H1 (cell line): ENCODE data around the gene GPATCH4. TPM values are rescaled to one million over a fixed set of nuclear protein-coding genes. Genes with fewer than 3 reads are reported as not detected.

Source experiments
- CTCF ChIA-PET: fragments of 300-600 bp; sonication (Branson Sonifier 250); formaldehyde crosslinking; loops from one replicate; lab custom pipeline; 2021; ENCODE audit not compliant: partially characterized antibody; lab: Charles Lee
- POLR2A ChIA-PET: fragments of 300-600 bp; sonication (Branson Sonifier 250); formaldehyde crosslinking; loops from one replicate; lab custom pipeline; 2021; ENCODE audit warnings: inconsistent platforms; ENCODE audit not compliant: partially characterized antibody; lab: Charles Lee
- DNase-seq, 2 experiments: peaks; one replicate each; pipeline versions ENCODE4 v3.0.0 to v3.0.0-alpha.2; 2010 to 2022; ENCODE audit warnings: low spot score in 2 of 2, low read depth in 1 of 2, mixed read lengths in 1 of 2
- FAIRE-seq: peaks from 2 replicates; lab custom pipeline; 2011; peaks lifted over from hg19 to GRCh38; lab: Jason Lieb, UNC
- H2AFZ ChIP-seq: 2 replicates; pipeline ENCODE4 v1.8.1; 2012; ENCODE audit warnings: low read length, inconsistent platforms
- H2AK5ac ChIP-seq: 2 replicates; pipeline ENCODE4 v1.6.1; 2013; ENCODE audit warnings: low read depth, low read length
- H2BK120ac ChIP-seq: replicated peaks from 2 replicates; pipeline ENCODE3; 2013; ENCODE audit warnings: low read depth, low read length, inconsistent platforms
- H2BK12ac ChIP-seq: 2 replicates; pipeline ENCODE4 v1.6.1; 2013; ENCODE audit warnings: low read depth, low read length
- H2BK15ac ChIP-seq: 2 replicates; pipeline ENCODE4 v1.6.1; 2013; ENCODE audit warnings: low read length
- H2BK20ac ChIP-seq: 2 replicates; pipeline ENCODE4 v1.6.1; 2013; ENCODE audit warnings: low read length
- H2BK5ac ChIP-seq: 2 replicates; pipeline ENCODE4 v1.6.1; 2013; ENCODE audit warnings: low read depth, low read length
- H3K14ac ChIP-seq: 2 replicates; pipeline ENCODE4 v1.6.1; 2013; ENCODE audit warnings: inconsistent platforms; ENCODE audit not compliant: insufficient read length
- H3K18ac ChIP-seq: 2 replicates; pipeline ENCODE4 v1.6.1; 2013; ENCODE audit warnings: low read length; ENCODE audit errors: extremely low read depth
- H3K23ac ChIP-seq: 2 replicates; pipeline ENCODE4 v1.6.1; 2013; ENCODE audit warnings: inconsistent platforms; ENCODE audit not compliant: insufficient read length
- H3K23me2 ChIP-seq: 2 replicates; pipeline ENCODE4 v1.6.1; 2013; ENCODE audit warnings: low read depth, low read length
- H3K27ac ChIP-seq: 2 replicates; pipeline ENCODE4 v1.6.1; 2011; ENCODE audit warnings: low read depth, low read length, inconsistent platforms
- H3K27me3 ChIP-seq, 4 experiments: replicated peaks in 1 of 4; 1 replicate in 1 of 4; 2 replicates in 3 of 4; pipeline versions ENCODE4 v1.6.1 to v1.8.1; 2011 to 2013; ENCODE audit warnings: low read length in 3 of 4, mild to moderate bottlenecking in 3 of 4, inconsistent platforms in 2 of 4, mixed read lengths in 2 of 4, moderate library complexity in 1 of 4; ENCODE audit not compliant: control insufficient read depth in 3 of 4, insufficient read depth in 3 of 4; ENCODE audit errors: extremely low read depth in 1 of 4
- H3K36me3 ChIP-seq, 4 experiments: 2 replicates each; pipeline versions ENCODE4 v1.6.1 to v1.8.1; 2011 to 2013; ENCODE audit warnings: mild to moderate bottlenecking in 4 of 4, low read length in 3 of 4, moderate library complexity in 2 of 4, control low read depth in 1 of 4, inconsistent platforms in 1 of 4; ENCODE audit not compliant: insufficient read depth in 4 of 4, control insufficient read depth in 2 of 4
- H3K4ac ChIP-seq: replicated peaks from 2 replicates; pipeline ENCODE3; 2013; ENCODE audit warnings: low read length, low read depth, mixed read lengths, inconsistent platforms; ENCODE audit not compliant: insufficient read length
- H3K4me1 ChIP-seq, 4 experiments: replicated peaks in 1 of 4; 1 replicate in 1 of 4; 2 replicates in 3 of 4; pipeline versions ENCODE4 v1.6.1 to v1.8.1; 2011 to 2013; ENCODE audit warnings: low read length in 3 of 4, inconsistent platforms in 2 of 4, mixed read lengths in 1 of 4; ENCODE audit not compliant: insufficient read depth in 4 of 4, control insufficient read depth in 3 of 4
- H3K4me2 ChIP-seq, 2 experiments: 2 replicates each; pipeline versions ENCODE4 v1.6.1 to v1.8.1; 2011 to 2013; ENCODE audit warnings: low read depth in 2 of 2, low read length in 2 of 2, control low read depth in 1 of 2, inconsistent platforms in 1 of 2, mild to moderate bottlenecking in 1 of 2; ENCODE audit not compliant: insufficient read depth in 1 of 2
- H3K4me3 ChIP-seq, 4 experiments: fragments of 200-600, 300-600 bp in 1 of 4; sonication (generic), shearing (Covaris generic), sonication (Bioruptor Twin) in 1 of 4; 2 replicates each; pipeline versions ENCODE4 v1.5.1 to v1.8.1; 2011 to 2016; ENCODE audit warnings: low read length in 4 of 4, low read depth in 3 of 4, control low read depth in 2 of 4, inconsistent platforms in 2 of 4, mild to moderate bottlenecking in 2 of 4, mixed read lengths in 1 of 4, moderate library complexity in 1 of 4; ENCODE audit not compliant: insufficient read depth in 2 of 4; ENCODE audit errors: extremely low read depth in 1 of 4
- H3K56ac ChIP-seq: replicated peaks from 2 replicates; pipeline ENCODE3; 2013; ENCODE audit warnings: low read depth, mild to moderate bottlenecking, mixed read lengths, low read length, inconsistent platforms; ENCODE audit not compliant: insufficient read length
- H3K79me1 ChIP-seq: 2 replicates; pipeline ENCODE4 v1.6.1; 2013; ENCODE audit warnings: low read depth, low read length, control low read depth
- H3K79me2 ChIP-seq, 2 experiments: 2 replicates each; pipeline versions ENCODE4 v1.6.1 to v1.8.1; 2012 to 2013; ENCODE audit warnings: low read length in 2 of 2, mild to moderate bottlenecking in 2 of 2, inconsistent platforms in 1 of 2; ENCODE audit not compliant: insufficient read depth in 2 of 2, control insufficient read depth in 1 of 2
- H3K9ac ChIP-seq, 4 experiments: replicated peaks in 1 of 4; 1 replicate in 1 of 4; 2 replicates in 3 of 4; pipeline versions ENCODE4 v1.6.1 to v1.8.1; 2011 to 2013; ENCODE audit warnings: low read depth in 3 of 4, low read length in 3 of 4, control low read depth in 2 of 4, mild to moderate bottlenecking in 2 of 4, moderate library complexity in 2 of 4, inconsistent platforms in 1 of 4; ENCODE audit errors: extremely low read depth in 1 of 4
- H3K9me3 ChIP-seq, 2 experiments: 2 replicates each; pipeline versions ENCODE4 v1.6.1 to v1.8.1; 2012 to 2013; ENCODE audit warnings: mild to moderate bottlenecking in 2 of 2, moderate library complexity in 2 of 2, control low read depth in 1 of 2, inconsistent platforms in 1 of 2, low read depth in 1 of 2, low read length in 1 of 2, mixed read lengths in 1 of 2; ENCODE audit not compliant: insufficient read depth in 2 of 2
- H4K20me1 ChIP-seq, 2 experiments: replicated peaks in 1 of 2; 2 replicates each; pipeline versions ENCODE3 to v1.8.1; 2011 to 2013; ENCODE audit warnings: inconsistent platforms in 2 of 2, low read length in 2 of 2, mild to moderate bottlenecking in 1 of 2; ENCODE audit not compliant: insufficient read depth in 2 of 2, control insufficient read depth in 1 of 2
- H4K5ac ChIP-seq: 2 replicates; pipeline ENCODE4 v1.6.1; 2013; ENCODE audit warnings: low read length, low read depth, mixed read lengths, inconsistent platforms; ENCODE audit not compliant: insufficient read length
- H4K8ac ChIP-seq: 2 replicates; pipeline ENCODE4 v1.8.0; 2013; ENCODE audit warnings: mild to moderate bottlenecking, moderate library complexity, low read length, inconsistent platforms; ENCODE audit not compliant: insufficient read depth; ENCODE audit errors: extremely low read depth
- H4K91ac ChIP-seq: replicated peaks from 2 replicates; pipeline ENCODE3; 2013; ENCODE audit warnings: low read length, mixed read lengths, inconsistent platforms; ENCODE audit not compliant: insufficient read length
- ASH2L ChIP-seq: fragments of 200-600, 300-600 bp; sonication (generic); IDR thresholded peaks from one replicate; pipeline ENCODE4 v1.7.1; 2017; ENCODE audit warnings: low read length
- KDM4A ChIP-seq: IDR thresholded peaks from one replicate; pipeline ENCODE4 v1.7.1; 2012; ENCODE audit warnings: low read depth, mild to moderate bottlenecking, moderate library complexity, low read length, inconsistent platforms; ENCODE audit not compliant: severe bottlenecking
- SP1 ChIP-seq: IDR thresholded peaks from 2 replicates; pipeline ENCODE4 v1.6.1; 2011; ENCODE audit warnings: low read depth, low read length
- SP2 ChIP-seq: IDR thresholded peaks from 2 replicates; pipeline ENCODE4 v1.6.1; 2012; ENCODE audit warnings: mild to moderate bottlenecking, low read length, inconsistent platforms
- TAF7 ChIP-seq: optimal IDR thresholded peaks from 2 replicates; pipeline ENCODE3; 2011; ENCODE audit warnings: low read depth, mild to moderate bottlenecking, inconsistent platforms, low read length, moderate library complexity, borderline replicate concordance
- TCF12 ChIP-seq: IDR thresholded peaks from 2 replicates; pipeline ENCODE4 v1.6.1; 2011; ENCODE audit warnings: low read depth, mild to moderate bottlenecking, low read length
- WGBS, 2 experiments: shearing (Covaris generic) in 1 of 2; methylation state at CpG; one replicate each; pipeline versions ENCODE4 v1.1.6 to v1.1.7; 2013 to 2015; ENCODE audit warnings: low lambda C conversion rate in 2 of 2, mixed read lengths in 2 of 2, inconsistent platforms in 1 of 2, low coverage in 1 of 2, missing lambda C conversion rate in 1 of 2; ENCODE audit not compliant: insufficient replicate concordance in 2 of 2, insufficient coverage in 1 of 2, insufficient read length in 1 of 2; ENCODE audit errors: extremely low coverage in 1 of 2, missing lambda C conversion rate in 1 of 2; 5-methylcytosine and 5-hydroxymethylcytosine counted together
- polyA plus RNA-seq, 7 experiments: library from polyadenylated mRNA; depleted of rRNA in 3 of 7; stranded (reverse) in 5 of 7; unstranded in 2 of 7; fragments of >200 nt in 5 of 7; fragments of 200-250 nt in 2 of 7; gene quantifications; 1 replicate in 5 of 7; 2 replicates in 1 of 7; 4 replicates in 1 of 7; pipeline versions ENCODE4 v1.2.1 to v1.2.3, GENCODE V29; 2011 to 2013; ENCODE audit warnings: missing spikeins in 2 of 7, mixed read lengths in 2 of 7
- total RNA-seq: library from RNA; stranded (reverse); fragmentation: NEBNext Ultra II Directional; extraction: Animal tissue kit (Norgen Biotek cat#: 25700); gene quantifications from 2 replicates; pipeline ENCODE4 v1.2.1, GENCODE V29; 2021

The GPATCH4 gene
- total and polyA plus RNA-seq, 2 of the 8 experiments (the other 6 are each of a cell fraction or from before 2014, with no cell fraction given), result 20.5 to 47.9 TPM

GRCh38 chr1:156552518-156552917, 48.8 kb downstream of the GPATCH4 start:
- no peaks in the 10 kb centered on the region for H3K9me3 ChIP-seq
- no peak overlapping the region for H2AFZ ChIP-seq
- WGBS, 2 experiments, result 69% methylated on average over 5 of the region's 5 CpGs; no CpG with 5 or more reads in 1 of the 2 experiments
- ChIA-PET CTCF (interaction anchor here (1.2 to 6.8 kb wide), 3 partner anchors 30 to 72 kb away, joined by 4 to 33 read pairs (median 9); no protein-coding TSS in a partner anchor), POLR2A (interaction anchor here (0.6 to 1.3 kb wide), 3 partner anchors 14 to 594 kb away, joined by 3 read pairs; no protein-coding TSS in a partner anchor)
- no peaks in the 10 kb centered on the region for H3K4me1 ChIP-seq
- H3K23ac ChIP-seq, result no peak overlapping the region
- H3K18ac ChIP-seq, result no peak overlapping the region
- no peak overlapping the region for H2BK20ac ChIP-seq
- H3K56ac ChIP-seq, result no peak overlapping the region
- DNase-seq (no peak), FAIRE-seq (no peak)
- H3K27me3 ChIP-seq, result no peaks in the 10 kb centered on the region
- no peaks in the 10 kb centered on the region for H3K79me2 ChIP-seq
- no peak overlapping the region for H3K4me3 ChIP-seq
- no peak overlapping the region for H2BK15ac ChIP-seq
- no peak overlapping the region for H3K4me2 ChIP-seq
- no peak overlapping the region for H2BK12ac ChIP-seq
- H3K14ac ChIP-seq, result no peak overlapping the region
- H3K27ac ChIP-seq, result no peak overlapping the region
- no peak for TF ChIP-seq SP2
- TF ChIP-seq TAF7, result no peak
- TF ChIP-seq SP1, result no peak
- no peak for TF ChIP-seq KDM4A
- no peak for TF ChIP-seq ASH2L
- TF ChIP-seq TCF12, result no peak
- H3K9ac ChIP-seq, result no peak overlapping the region
- no peak overlapping the region for H2BK120ac ChIP-seq
- H3K36me3 ChIP-seq, result peaks cover 11 to 30% (median 14%) of the 10 kb centered on the region in 4 experiments; a peak in 7 of 8 replicates
- H4K5ac ChIP-seq, result no peak overlapping the region
- no peak overlapping the region for H4K8ac ChIP-seq
- peaks cover 0 to 11% of the 10 kb centered on the region in 2 experiments for H4K20me1 ChIP-seq
- no peaks in the 10 kb centered on the region for H3K23me2 ChIP-seq
- H3K4ac ChIP-seq, result no peak overlapping the region
- no peaks in the 10 kb centered on the region for H3K79me1 ChIP-seq
- H2BK5ac ChIP-seq, result no peak overlapping the region
- no peak overlapping the region for H4K91ac ChIP-seq
- no peak overlapping the region for H2AK5ac ChIP-seq
